Transverse colon (tissue), 4 donors: ENCODE measurements around the gene RPRD1B. TPM values are rescaled to one million over a fixed set of nuclear protein-coding genes. Genes with fewer than 3 reads are reported as not detected.

Experiments used
- DNase-seq: peaks from one replicate; pipeline ENCODE4 v3.0.0-alpha.2; 2019
- H3K27ac ChIP-seq, 4 donors: fragments of 200-600 bp; sonication (generic); 2 replicates each; pipeline ENCODE4 v1.5.1; 2016 to 2018; ENCODE audit warnings: inconsistent platforms in 4 of 4
- H3K27me3 ChIP-seq: fragments of 200-600 bp; sonication (generic); 2 replicates; pipeline ENCODE4 v1.5.1; 2017; ENCODE audit warnings: inconsistent platforms
- H3K36me3 ChIP-seq, 4 donors: fragments of 200-600 bp; sonication (generic); 2 replicates each; pipeline ENCODE4 v1.5.1; 2017 to 2019; ENCODE audit warnings: inconsistent platforms in 4 of 4
- H3K4me1 ChIP-seq, 4 donors: fragments of 200-600 bp; sonication (generic); 2 replicates each; pipeline ENCODE4 v1.5.1; 2017 to 2020; ENCODE audit warnings: inconsistent platforms in 4 of 4
- H3K4me3 ChIP-seq, 4 donors: fragments of 200-600 bp; sonication (generic); 1 replicate in 1 of 4; 2 replicates in 3 of 4; pipeline versions ENCODE4 v1.5.1 to v1.6.1; 2017 to 2019; ENCODE audit warnings: inconsistent platforms in 4 of 4
- H3K9me3 ChIP-seq, 2 donors: fragments of 200-600 bp; sonication (generic); 2 replicates each; pipeline ENCODE4 v1.5.1; 2017 to 2019; ENCODE audit warnings: inconsistent platforms in 2 of 2
- EP300 ChIP-seq: sonication (generic); formaldehyde crosslinking; IDR thresholded peaks from one replicate; pipeline ENCODE4 v1.6.1; 2017; ENCODE audit warnings: antibody characterized with exemption, low read depth
- POLR2A ChIP-seq: fragments of 450-650 bp; IDR thresholded peaks from one replicate; pipeline ENCODE4 v1.6.1; 2016; ENCODE audit warnings: antibody characterized with exemption, mild to moderate bottlenecking, moderate library complexity
- POLR2AphosphoS5 ChIP-seq, 3 donors: sonication (generic); formaldehyde crosslinking; IDR thresholded peaks; one replicate each; pipeline ENCODE4 v1.6.1; 2016; ENCODE audit warnings: antibody characterized with exemption in 3 of 3
- WGBS, 2 donors: methylation state at CpG; one replicate each; pipeline ENCODE4 v1.1.5; 2018; ENCODE audit warnings: low coverage in 1 of 2; 5-methylcytosine and 5-hydroxymethylcytosine counted together
- in situ Hi-C, 4 donors: fragments of 200-750 bp; cut with MboI; loops; one replicate each; pipeline versions ENCODE4 v1.15.0 to v1.15.1; 2017; ENCODE audit warnings: low sequenced_read_pairs in 3 of 4, low pct_ligation_motif_present in 1 of 4, low pct_unique_long_range_greater_than_20kb in 1 of 4
- intact Hi-C: fragments of 100-400 bp; cut with DNase I; formaldehyde crosslinking; loops from one replicate; pipeline ENCODE4 v1.15.1; 2023; ENCODE audit warnings: low total_unique reads
- total RNA-seq, 4 donors: library from RNA; depleted of rRNA; stranded (reverse); fragments of >200 nt; gene quantifications; one replicate each; pipeline ENCODE4 v1.1.0, GENCODE V29; 2016
- TF ChIP-seq, protein P1 (sequence below), 5 experiments: fragments of 200-600 bp in 3 of 5; fragments of 450-650 bp in 2 of 5; sonication (generic) in 3 of 5; IDR thresholded peaks; 1 replicate in 2 of 5; 2 replicates in 3 of 5; pipeline ENCODE4 v1.5.1; 2016 to 2017; ENCODE audit warnings: antibody characterized with exemption in 5 of 5, inconsistent platforms in 3 of 5, mild to moderate bottlenecking in 2 of 5, moderate library complexity in 1 of 5

Gene RPRD1B
- total RNA-seq, 4 donors from 2014 or later: 16.5 to 35.9 (median 21.0) TPM

DNA sequence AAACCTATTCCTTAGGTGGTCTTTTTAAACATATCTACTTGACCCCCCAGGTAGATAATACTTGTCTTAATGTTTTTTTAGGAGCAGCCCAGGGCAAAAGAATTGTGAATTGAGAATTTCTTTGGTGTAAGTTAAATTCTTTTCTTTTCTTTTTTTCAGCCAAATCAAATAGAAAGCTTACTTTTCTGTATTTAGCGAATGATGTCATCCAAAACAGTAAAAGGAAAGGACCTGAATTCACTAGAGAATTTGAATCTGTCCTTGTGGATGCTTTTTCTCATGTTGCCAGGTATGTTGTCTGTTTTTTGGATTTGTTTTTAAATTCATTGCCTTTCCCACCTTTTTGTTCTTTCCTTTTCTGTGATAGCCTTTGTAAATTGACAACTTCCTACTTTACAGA is 6.7 kb downstream of the RPRD1B start:
- Histone ChIP-seq H3K4me1 (peaks cover 0 to 22% (median 14%) of the 10 kb centered on the region in 4 donors), H3K9me3 (no peaks in the 10 kb centered on the region), H3K36me3 (peaks cover 0 to 29% (median 5%) of the 10 kb centered on the region in 4 donors), H3K4me3 (no peak overlapping the region), H3K27me3 (no peaks in the 10 kb centered on the region), H3K27ac (no peak overlapping the region)
- DNase-seq: no peak
- TF ChIP-seq POLR2AphosphoS5 (IDR thresholded peaks at IDR 0.05) (no peak), POLR2A (no peak), EP300 (no peak)
- TF ChIP-seq, protein P1, sequence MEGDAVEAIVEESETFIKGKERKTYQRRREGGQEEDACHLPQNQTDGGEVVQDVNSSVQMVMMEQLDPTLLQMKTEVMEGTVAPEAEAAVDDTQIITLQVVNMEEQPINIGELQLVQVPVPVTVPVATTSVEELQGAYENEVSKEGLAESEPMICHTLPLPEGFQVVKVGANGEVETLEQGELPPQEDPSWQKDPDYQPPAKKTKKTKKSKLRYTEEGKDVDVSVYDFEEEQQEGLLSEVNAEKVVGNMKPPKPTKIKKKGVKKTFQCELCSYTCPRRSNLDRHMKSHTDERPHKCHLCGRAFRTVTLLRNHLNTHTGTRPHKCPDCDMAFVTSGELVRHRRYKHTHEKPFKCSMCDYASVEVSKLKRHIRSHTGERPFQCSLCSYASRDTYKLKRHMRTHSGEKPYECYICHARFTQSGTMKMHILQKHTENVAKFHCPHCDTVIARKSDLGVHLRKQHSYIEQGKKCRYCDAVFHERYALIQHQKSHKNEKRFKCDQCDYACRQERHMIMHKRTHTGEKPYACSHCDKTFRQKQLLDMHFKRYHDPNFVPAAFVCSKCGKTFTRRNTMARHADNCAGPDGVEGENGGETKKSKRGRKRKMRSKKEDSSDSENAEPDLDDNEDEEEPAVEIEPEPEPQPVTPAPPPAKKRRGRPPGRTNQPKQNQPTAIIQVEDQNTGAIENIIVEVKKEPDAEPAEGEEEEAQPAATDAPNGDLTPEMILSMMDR (IDR thresholded peaks at IDR 0.05): no peak
- WGBS, 2 donors: 49 to 100% methylated on average over 1 of the region's 1 CpG
- intact Hi-C loops: no loop called here
- in situ Hi-C loops: no loop called here

DNA sequence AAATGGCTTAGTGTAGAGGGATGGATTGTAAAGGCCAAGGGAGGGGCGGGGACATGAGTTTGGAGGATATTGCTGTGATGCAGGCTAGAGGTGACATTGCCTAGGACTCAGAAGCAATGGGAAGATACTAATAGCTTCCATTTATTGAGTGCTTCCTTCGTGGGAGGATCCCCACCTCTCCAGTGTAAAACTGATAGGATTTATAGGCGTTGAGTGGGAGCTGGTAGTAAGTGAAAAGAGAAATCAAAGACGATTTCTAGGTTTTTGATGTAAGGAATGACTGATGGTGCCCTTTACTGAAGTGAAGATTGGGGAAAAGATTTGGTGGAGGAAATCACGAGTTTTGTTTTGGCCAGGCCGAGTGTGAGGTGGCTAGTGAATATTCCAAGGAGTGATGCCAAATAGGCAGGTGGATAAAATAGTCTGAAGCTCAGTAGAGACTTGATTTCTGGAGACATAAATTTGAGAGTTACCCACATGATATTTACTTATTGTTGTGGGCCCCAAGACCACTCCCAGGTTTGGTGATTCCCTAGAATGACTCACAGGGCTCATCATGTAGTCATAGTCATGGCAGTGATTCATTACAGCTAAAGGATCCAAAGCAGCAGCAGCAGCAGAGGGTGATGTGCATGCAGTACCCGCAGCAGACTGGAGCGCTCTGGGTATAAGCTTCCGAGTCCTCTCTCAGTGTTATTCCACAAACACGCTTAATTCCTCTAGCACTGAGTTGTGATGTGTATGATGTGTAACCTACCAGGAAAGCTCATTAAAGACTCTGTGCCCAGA is 10.2 kb downstream of the RPRD1B start:
- 85 to 91% methylated on average over 6 to 10 of the region's 10 CpGs for WGBS, 2 donors
- Histone ChIP-seq H3K9me3 (no peaks in the 10 kb centered on the region), H3K4me3 (no peak overlapping the region), H3K4me1 (no peaks in the 10 kb centered on the region), H3K27me3 (no peaks in the 10 kb centered on the region), H3K36me3 (peaks cover 0 to 35% (median 5%) of the 10 kb centered on the region in 4 donors), H3K27ac (no peak overlapping the region)
- TF ChIP-seq POLR2AphosphoS5 (IDR thresholded peaks at IDR 0.05) (no peak), EP300 (no peak), POLR2A (no peak)
- TF ChIP-seq, protein P1 (IDR thresholded peaks at IDR 0.05): no peak
- DNase-seq: no peak
- intact Hi-C loops (no loop called here), in situ Hi-C loops (no loop called here)

DNA sequence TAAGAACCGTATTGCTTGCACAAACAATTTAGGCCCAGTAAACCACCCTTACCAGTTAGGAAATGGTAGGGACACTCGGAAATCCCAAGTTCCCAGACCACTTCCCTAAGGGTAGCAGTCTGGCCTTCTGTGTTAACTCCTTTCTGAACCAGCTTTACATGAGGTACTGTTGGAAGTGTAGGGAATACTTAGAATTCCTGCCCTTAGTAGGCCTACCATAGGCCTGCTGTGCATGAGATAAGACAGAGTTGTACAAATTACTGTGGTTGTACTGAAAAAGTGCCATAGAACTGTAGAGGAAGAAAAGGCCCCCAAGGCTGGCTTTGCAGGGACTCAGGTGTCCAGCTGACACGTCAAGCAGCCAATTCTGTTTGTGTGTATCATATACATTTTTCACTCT is 11.1 kb downstream of the RPRD1B start:
- Histone ChIP-seq H3K9me3 (no peaks in the 10 kb centered on the region), H3K4me1 (no peaks in the 10 kb centered on the region), H3K4me3 (no peak overlapping the region), H3K27ac (no peak overlapping the region), H3K36me3 (peaks cover 0 to 37% (median 5%) of the 10 kb centered on the region in 4 donors), H3K27me3 (no peaks in the 10 kb centered on the region)
- DNase-seq: no peak
- TF ChIP-seq EP300: no peak
- no peak for TF ChIP-seq POLR2A
- TF ChIP-seq POLR2AphosphoS5 (IDR thresholded peaks at IDR 0.05): no peak
- TF ChIP-seq, protein P1 (IDR thresholded peaks at IDR 0.05): no peak
- WGBS, 2 donors: 92% methylated on average over 3 of the region's 3 CpGs; no CpG with 5 or more reads in 1 of the 2 donors
- intact Hi-C loops: no loop called here
- in situ Hi-C loops: no loop called here

DNA sequence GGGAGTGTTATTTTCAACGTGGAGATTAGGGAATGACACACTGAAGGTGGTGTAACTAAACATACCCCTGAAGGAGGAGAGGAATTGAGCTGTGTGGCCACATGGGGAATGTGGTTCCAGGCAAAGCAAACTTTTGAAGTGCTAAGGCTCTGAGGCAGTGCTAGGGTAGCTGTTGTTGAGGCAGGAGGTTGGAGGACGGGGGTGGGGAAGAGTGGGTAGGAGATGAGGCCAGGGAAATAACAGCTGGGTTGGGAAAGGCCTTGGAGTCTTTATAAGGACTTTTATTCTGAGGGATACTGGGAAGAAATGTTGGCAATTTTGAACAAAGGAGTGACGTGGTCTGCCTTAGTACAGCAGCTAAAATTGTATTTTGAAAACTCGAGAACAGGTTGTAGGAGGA is 13.0 kb downstream of the RPRD1B start:
- no peak for DNase-seq
- Histone ChIP-seq H3K27ac (no peak overlapping the region), H3K4me1 (no peaks in the 10 kb centered on the region), H3K36me3 (peaks cover 0 to 25% (median 5%) of the 10 kb centered on the region in 4 donors), H3K4me3 (no peak overlapping the region), H3K9me3 (no peaks in the 10 kb centered on the region), H3K27me3 (no peaks in the 10 kb centered on the region)
- intact Hi-C loops (no loop called here), in situ Hi-C loops (no loop called here)
- 77 to 86% methylated on average over 4 of the region's 4 CpGs for WGBS, 2 donors
- no peak for TF ChIP-seq POLR2A
- no peak for TF ChIP-seq EP300
- TF ChIP-seq POLR2AphosphoS5 (IDR thresholded peaks at IDR 0.05): no peak
- TF ChIP-seq, protein P1 (IDR thresholded peaks at IDR 0.05): no peak
